ENCODE measurements around the gene FAR2. TPM values are rescaled to one million over a fixed set of nuclear protein-coding genes. Genes with fewer than 3 reads are reported as not detected.

The FAR2 gene
- total RNA-seq, 4 donors from 2014 or later = 8.4 to 16.6 (median 8.8) TPM

GRCh38 chr12:29211696-29212095 lies 62.6 kb downstream of the FAR2 start:
- no peak overlapping the region for H3K27ac ChIP-seq
- WGBS, 2 donors = 60 to 66% methylated on average over 2 of the region's 2 CpGs

DNA sequence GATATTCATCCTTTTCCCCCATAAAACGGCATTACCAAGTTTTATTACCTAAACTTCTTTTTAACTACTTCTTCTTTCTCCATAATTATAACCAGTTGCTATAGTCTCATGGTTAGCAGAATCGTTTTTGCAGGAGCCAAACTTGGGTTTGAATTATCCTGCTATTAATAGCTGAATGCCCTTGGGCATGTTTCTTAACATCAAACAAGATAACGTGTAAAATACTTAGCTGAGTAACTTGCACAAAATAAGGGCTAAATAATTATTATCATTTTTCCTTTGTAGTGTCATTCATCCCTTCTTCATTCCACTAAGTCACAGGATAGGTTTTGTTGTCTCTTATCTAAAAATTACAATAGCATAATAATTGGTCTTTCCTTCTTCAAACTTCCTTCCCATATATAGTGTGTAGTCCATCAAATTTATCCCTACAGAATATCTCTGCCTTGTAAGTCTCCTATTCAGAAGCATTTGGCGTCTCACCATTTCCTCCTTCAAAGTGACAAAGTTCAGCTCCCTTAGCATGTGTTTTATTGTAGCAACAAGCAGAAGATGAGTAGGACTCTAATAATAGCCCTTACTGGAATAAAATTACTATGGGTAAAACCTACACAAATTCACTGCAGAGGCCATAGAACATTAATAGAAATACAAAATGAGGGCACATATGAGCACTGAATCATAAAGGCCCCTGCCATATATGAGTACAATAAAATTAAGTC lies 63.8 kb downstream of the FAR2 start:
- Histone ChIP-seq H3K4me3 (no peak overlapping the region), H3K27me3 (no peaks in the 10 kb centered on the region), H3K4me1 (peaks cover 0 to 7% (median 0%) of the 10 kb centered on the region in 4 donors), H3K9me3 (no peaks in the 10 kb centered on the region), H3K27ac (no peak overlapping the region), H3K36me3 (no peaks in the 10 kb centered on the region)
- no peak for DNase-seq (ENCODE audit: low spot score in 2 of 2)
- TF ChIP-seq EP300 (IDR thresholded peaks at IDR 0.05) (no peak), POLR2A (IDR thresholded peaks at IDR 0.05) (no peak)
- TF ChIP-seq, protein P1, sequence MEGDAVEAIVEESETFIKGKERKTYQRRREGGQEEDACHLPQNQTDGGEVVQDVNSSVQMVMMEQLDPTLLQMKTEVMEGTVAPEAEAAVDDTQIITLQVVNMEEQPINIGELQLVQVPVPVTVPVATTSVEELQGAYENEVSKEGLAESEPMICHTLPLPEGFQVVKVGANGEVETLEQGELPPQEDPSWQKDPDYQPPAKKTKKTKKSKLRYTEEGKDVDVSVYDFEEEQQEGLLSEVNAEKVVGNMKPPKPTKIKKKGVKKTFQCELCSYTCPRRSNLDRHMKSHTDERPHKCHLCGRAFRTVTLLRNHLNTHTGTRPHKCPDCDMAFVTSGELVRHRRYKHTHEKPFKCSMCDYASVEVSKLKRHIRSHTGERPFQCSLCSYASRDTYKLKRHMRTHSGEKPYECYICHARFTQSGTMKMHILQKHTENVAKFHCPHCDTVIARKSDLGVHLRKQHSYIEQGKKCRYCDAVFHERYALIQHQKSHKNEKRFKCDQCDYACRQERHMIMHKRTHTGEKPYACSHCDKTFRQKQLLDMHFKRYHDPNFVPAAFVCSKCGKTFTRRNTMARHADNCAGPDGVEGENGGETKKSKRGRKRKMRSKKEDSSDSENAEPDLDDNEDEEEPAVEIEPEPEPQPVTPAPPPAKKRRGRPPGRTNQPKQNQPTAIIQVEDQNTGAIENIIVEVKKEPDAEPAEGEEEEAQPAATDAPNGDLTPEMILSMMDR (IDR thresholded peaks at IDR 0.05) = no peak
- WGBS, 2 donors = 44 to 47% methylated on average over 4 of the region's 4 CpGs

More at GRCh38 chr12:29211696-29212095, 62.6 kb downstream of the FAR2 start:
- H3K27me3 ChIP-seq = no peaks in the 10 kb centered on the region
- TF ChIP-seq EP300 (IDR thresholded peaks at IDR 0.05) (no peak), POLR2A (IDR thresholded peaks at IDR 0.05) (no peak)
- TF ChIP-seq, protein P1 (IDR thresholded peaks at IDR 0.05) = no peak
- H3K36me3 ChIP-seq = no peaks in the 10 kb centered on the region
- no peaks in the 10 kb centered on the region for H3K4me1 ChIP-seq
- H3K9me3 ChIP-seq = no peaks in the 10 kb centered on the region
- no peak for DNase-seq (ENCODE audit: low spot score in 2 of 2)
- H3K4me3 ChIP-seq = no peak overlapping the region

DNA sequence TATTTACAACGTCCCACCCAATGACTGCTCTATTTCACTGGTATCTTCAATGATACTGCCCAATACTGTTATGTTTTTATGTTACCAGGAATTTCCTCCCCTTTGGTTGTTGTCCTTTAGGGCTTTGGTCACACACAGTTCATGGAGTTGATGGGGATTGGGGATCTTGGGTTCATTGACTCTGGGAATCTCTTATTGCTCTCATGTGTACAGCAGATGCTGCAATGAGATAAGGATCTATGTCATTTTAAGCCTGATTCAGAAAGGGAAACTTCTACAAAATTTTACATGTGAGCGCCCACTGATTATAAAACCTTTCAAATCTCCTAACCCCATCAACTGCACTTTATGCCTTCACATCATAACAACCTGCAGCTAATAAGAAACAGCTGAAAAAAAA lies 67.2 kb downstream of the FAR2 start:
- no peaks in the 10 kb centered on the region for H3K27me3 ChIP-seq
- H3K9me3 ChIP-seq = no peaks in the 10 kb centered on the region
- WGBS, 2 donors = 75 to 81% methylated on average over 2 of the region's 2 CpGs
- H3K4me3 ChIP-seq = no peak overlapping the region
- H3K27ac ChIP-seq = no peak overlapping the region
- TF ChIP-seq, protein P1 (IDR thresholded peaks at IDR 0.05) = no peak
- TF ChIP-seq POLR2A (IDR thresholded peaks at IDR 0.05) = no peak
- no peak for TF ChIP-seq EP300 (IDR thresholded peaks at IDR 0.05)
- DNase-seq (ENCODE audit: low spot score in 2 of 2) = no peak
- H3K36me3 ChIP-seq = no peaks in the 10 kb centered on the region
- peaks cover 0 to 8% (median 1%) of the 10 kb centered on the region in 4 donors for H3K4me1 ChIP-seq

GRCh38 chr12:29216797-29217575 lies 67.9 kb downstream of the FAR2 start:
- Histone ChIP-seq H3K27ac (no peak overlapping the region), H3K4me3 (no peak overlapping the region), H3K9me3 (no peaks in the 10 kb centered on the region), H3K4me1 (peaks cover 0 to 8% (median 1%) of the 10 kb centered on the region in 4 donors), H3K36me3 (no peaks in the 10 kb centered on the region), H3K27me3 (no peaks in the 10 kb centered on the region)
- WGBS, 2 donors = 54% methylated on average over 5 of the region's 5 CpGs
- no peak for TF ChIP-seq EP300 (IDR thresholded peaks at IDR 0.05)
- DNase-seq (ENCODE audit: low spot score in 2 of 2) = no peak

- Histone ChIP-seq H3K9me3 (peaks cover 0 to 4% (median 0%) of the 10 kb centered on the region in 4 donors), H3K27me3 (no peaks in the 10 kb centered on the region), H3K36me3 (no peaks in the 10 kb centered on the region), H3K4me3 (no peak overlapping the region), H3K27ac (no peak overlapping the region), H3K4me1 (peaks cover 0 to 8% (median 1%) of the 10 kb centered on the region in 4 donors)
- 79% methylated on average over 18 of the region's 18 CpGs for WGBS, 2 donors
- DNase-seq (ENCODE audit: low spot score in 2 of 2) = no peak
- TF ChIP-seq POLR2A (IDR thresholded peaks at IDR 0.05) = no peak
- TF ChIP-seq, protein P1 (IDR thresholded peaks at IDR 0.05) = no peak
- no peak for TF ChIP-seq EP300 (IDR thresholded peaks at IDR 0.05)
These were observed 71.7 kb downstream of the FAR2 start for GRCh38 chr12:29220632-29221336.

All from tibial nerve (tissue), 4 donors.